Endothelial cell of umbilical vein (primary cell): ENCODE results near the gene EPHA4. TPM values are rescaled to one million over a fixed set of nuclear protein-coding genes. Genes with fewer than 3 reads are reported as not detected.

ENCODE experiments used
- BruUV-seq: library from RNA; stranded (reverse); fragments of 400-500 nt; replicated peaks from 2 replicates; lab custom pipeline; 2021; lab: Mats Ljungman, UMichigan
- CTCF ChIA-PET: fragments of 300-600, 350-600 bp; sonication (Branson Sonifier 250); formaldehyde crosslinking; loops from one replicate; lab custom pipeline; 2021; ENCODE audit warnings: antibody characterized with exemption, inconsistent platforms; lab: Charles Lee
- POLR2A ChIA-PET: fragments of 300-600, 350-600 bp; sonication (Branson Sonifier 250); formaldehyde crosslinking; loops from one replicate; lab custom pipeline; 2021; ENCODE audit warnings: antibody characterized with exemption, inconsistent platforms; lab: Charles Lee
- DNase-seq: peaks from one replicate; pipeline ENCODE4 v3.0.0-alpha.2; 2011; ENCODE audit warnings: low read depth, low spot score
- FAIRE-seq: peaks from 2 replicates; lab custom pipeline; 2011; peaks lifted over from hg19 to GRCh38; lab: Jason Lieb, UNC
- H2AFZ ChIP-seq: 2 replicates; pipeline ENCODE4 v1.6.0; 2012; ENCODE audit warnings: low read depth, low read length, control low read depth, inconsistent platforms
- H3K27ac ChIP-seq: 2 replicates; pipeline ENCODE4 v1.5.1; 2011; ENCODE audit warnings: low read depth, mild to moderate bottlenecking, control low read depth, low read length, moderate library complexity; ENCODE audit not compliant: insufficient read depth
- H3K27me3 ChIP-seq, 2 experiments: 2 replicates each; pipeline versions ENCODE4 v1.6.0 to v1.6.1; 2011; ENCODE audit warnings: low read length in 2 of 2, mixed read lengths in 1 of 2; ENCODE audit not compliant: control insufficient read depth in 2 of 2, insufficient read depth in 2 of 2
- H3K36me3 ChIP-seq, 2 experiments: 2 replicates in 1 of 2; 3 replicates in 1 of 2; pipeline ENCODE4 v1.5.1; 2011; ENCODE audit warnings: low read length in 2 of 2, mild to moderate bottlenecking in 1 of 2, moderate library complexity in 1 of 2; ENCODE audit not compliant: control insufficient read depth in 2 of 2, insufficient read depth in 2 of 2; ENCODE audit errors: extremely low read depth in 1 of 2
- H3K4me1 ChIP-seq: 3 replicates; pipeline ENCODE4 v1.5.1; 2011; ENCODE audit warnings: mild to moderate bottlenecking, low read length; ENCODE audit not compliant: control insufficient read depth, insufficient read depth; ENCODE audit errors: extremely low read depth
- H3K4me2 ChIP-seq: 2 replicates; pipeline ENCODE4 v1.6.1; 2011; ENCODE audit warnings: low read length, control low read depth, mixed read lengths; ENCODE audit not compliant: insufficient read depth
- H3K4me3 ChIP-seq, 3 experiments: fragments of 200-600 bp in 1 of 3; sonication (generic), shearing (Covaris generic) in 1 of 3; replicated peaks in 1 of 3; 2 replicates each; pipeline ENCODE4 v1.5.1; 2011 to 2016; ENCODE audit warnings: control low read depth in 3 of 3, low read length in 3 of 3, mild to moderate bottlenecking in 2 of 3, inconsistent platforms in 1 of 3, low read depth in 1 of 3, moderate library complexity in 1 of 3; ENCODE audit not compliant: insufficient read depth in 1 of 3
- H3K79me2 ChIP-seq: 2 replicates; pipeline ENCODE4 v1.6.0; 2012; ENCODE audit warnings: low read length, inconsistent platforms; ENCODE audit not compliant: control insufficient read depth, insufficient read depth
- H3K9ac ChIP-seq: replicated peaks from 2 replicates; pipeline ENCODE3; 2011; ENCODE audit warnings: low read length, control low read depth; ENCODE audit not compliant: insufficient read depth; ENCODE audit errors: extremely low read depth
- H3K9me1 ChIP-seq: replicated peaks from 3 replicates; pipeline ENCODE4 v1.6.0; 2011; ENCODE audit warnings: mild to moderate bottlenecking, low read length; ENCODE audit not compliant: control insufficient read depth, insufficient read depth; ENCODE audit errors: extremely low read depth
- H3K9me3 ChIP-seq: replicated peaks from 2 replicates; pipeline ENCODE4 v1.5.1; 2012; ENCODE audit warnings: low read length, inconsistent platforms; ENCODE audit not compliant: control insufficient read depth, insufficient read depth
- H4K20me1 ChIP-seq: replicated peaks from 2 replicates; pipeline ENCODE3; 2011; ENCODE audit warnings: mild to moderate bottlenecking, low read length; ENCODE audit not compliant: control insufficient read depth, insufficient read depth; ENCODE audit errors: extremely low read depth
- CTCF ChIP-seq, 2 donors: IDR thresholded peaks; 1 replicate in 1 of 2; 2 replicates in 1 of 2; pipeline ENCODE4 v1.5.1; 2011; ENCODE audit warnings: low read length in 2 of 2, mild to moderate bottlenecking in 2 of 2, moderate library complexity in 2 of 2, control low read depth in 1 of 2, inconsistent platforms in 1 of 2, low read depth in 1 of 2; ENCODE audit not compliant: insufficient read depth in 1 of 2; ENCODE audit errors: extremely low read depth in 1 of 2
- EZH2 ChIP-seq: IDR thresholded peaks from 2 replicates; pipeline ENCODE4 v1.6.1; 2012; ENCODE audit warnings: borderline replicate concordance, low read depth, mild to moderate bottlenecking, moderate library complexity, low read length, inconsistent platforms; ENCODE audit not compliant: severe bottlenecking
- FOS ChIP-seq: IDR thresholded peaks from 2 replicates; pipeline ENCODE4 v1.6.1; 2011; ENCODE audit warnings: mild to moderate bottlenecking, low read length, moderate library complexity, borderline replicate concordance; ENCODE audit not compliant: insufficient read depth
- GATA2 ChIP-seq: IDR thresholded peaks from 2 replicates; pipeline ENCODE4 v1.7.0; 2011; ENCODE audit warnings: low read depth, mild to moderate bottlenecking, moderate library complexity, mixed read lengths, low read length; ENCODE audit not compliant: insufficient read length, insufficient read depth
- JUN ChIP-seq: IDR thresholded peaks from 2 replicates; pipeline ENCODE4 v1.6.1; 2011; ENCODE audit warnings: borderline replicate concordance, low read depth; ENCODE audit not compliant: insufficient read length, insufficient read depth
- MAX ChIP-seq: IDR thresholded peaks from 2 replicates; pipeline ENCODE4 v1.6.1; 2011; ENCODE audit not compliant: insufficient read depth, insufficient read length
- MYC ChIP-seq: IDR thresholded peaks from one replicate; pipeline ENCODE4 v1.6.1; 2011; ENCODE audit warnings: mild to moderate bottlenecking, low read depth, low read length
- POLR2A ChIP-seq: IDR thresholded peaks from 2 replicates; pipeline ENCODE4 v1.6.1; 2012; ENCODE audit warnings: low read depth, mild to moderate bottlenecking, control low read depth, low read length
- POLR2AphosphoS5 ChIP-seq: IDR thresholded peaks from 2 replicates; pipeline ENCODE4 v1.6.1; 2012; ENCODE audit warnings: low read depth, mild to moderate bottlenecking, control low read depth, low read length, moderate library complexity; ENCODE audit not compliant: insufficient read depth
- dilution Hi-C: fragments of 300-500 bp; cut with MboI; formaldehyde crosslinking; loops from one replicate; pipeline ENCODE4 v1.15.0; 2019; ENCODE audit warnings: low sequenced_read_pairs; ENCODE audit not compliant: extremely low pct_ligation_motif_present
- intact Hi-C: fragments of 100-400 bp; cut with micrococcal nuclease; formaldehyde crosslinking; loops from one replicate; pipeline ENCODE4 v1.10.0; 2022
- polyA plus RNA-seq, 4 experiments: library from polyadenylated mRNA; depleted of rRNA in 3 of 4; stranded (reverse) in 3 of 4; unstranded in 1 of 4; fragments of >200 nt; gene quantifications; 2 replicates each; pipeline versions ENCODE4 v1.2.1 to v1.2.3, GENCODE V29; 2011 to 2012; ENCODE audit warnings: missing spikeins in 1 of 4
- total RNA-seq: library from RNA; stranded (reverse); gene quantifications from 2 replicates; pipeline ENCODE4 v1.2.3, GENCODE V29; 2021

Gene EPHA4
- total and polyA plus RNA-seq, 2 donors (not counting 3 experiments of a cell fraction or from before 2014, with no cell fraction given), result 11.9 to 19.8 TPM

GRCh38 chr2:221590861-221591365, 18.8 kb upstream of the EPHA4 start:
- no peak overlapping the region for H3K4me2 ChIP-seq
- no peak overlapping the region for H3K9ac ChIP-seq
- no peaks in the 10 kb centered on the region for H4K20me1 ChIP-seq
- no TSS peak for BruUV-seq
- TF ChIP-seq GATA2 (no peak), EZH2 (no peak), POLR2AphosphoS5 (no peak), MAX (no peak), POLR2A (no peak), CTCF (IDR thresholded peaks at IDR 0.05; ENCODE audit: extremely low read depth in 1 of 2, insufficient read depth in 1 of 2, low read depth in 1 of 2, low read length in 2 of 2) (no peak), MYC (no peak), FOS (no peak), JUN (no peak)
- dilution Hi-C loops (no loop called here), intact Hi-C loops (no loop called here)
- CTCF ChIA-PET, result no interaction called here
- POLR2A ChIA-PET, result no interaction called here
- H3K27ac ChIP-seq, result no peak overlapping the region
- H3K36me3 ChIP-seq, result no peaks in the 10 kb centered on the region
- H3K4me3 ChIP-seq, result no peak overlapping the region
- DNase-seq (no peak), FAIRE-seq (no peak)
- H3K9me3 ChIP-seq, result no peaks in the 10 kb centered on the region
- H3K79me2 ChIP-seq, result no peaks in the 10 kb centered on the region
- no peaks in the 10 kb centered on the region for H3K9me1 ChIP-seq
- no peaks in the 10 kb centered on the region for H3K4me1 ChIP-seq
- H3K27me3 ChIP-seq, result no peaks in the 10 kb centered on the region
- no peak overlapping the region for H2AFZ ChIP-seq
